Keratinocyte (primary cell): ENCODE measurements around the gene BGN. TPM values are rescaled to one million over a fixed set of nuclear protein-coding genes. Genes with fewer than 3 reads are reported as not detected.

Source experiments
- DNase-seq: peaks from one replicate; pipeline ENCODE4 v3.0.0-alpha.2; 2011; ENCODE audit warnings: low read depth, missing footprints, low spot score
- FAIRE-seq: peaks from 2 replicates; lab custom pipeline; 2011; peaks lifted over from hg19 to GRCh38; lab: Jason Lieb, UNC
- H2AFZ ChIP-seq: 2 replicates; pipeline ENCODE4 v1.6.0; 2012; ENCODE audit warnings: low read length, control low read depth, inconsistent platforms; ENCODE audit not compliant: control insufficient read depth
- H3K27ac ChIP-seq: 2 replicates; pipeline ENCODE4 v1.5.1; 2011; ENCODE audit warnings: low read length; ENCODE audit not compliant: control insufficient read depth, insufficient read depth
- H3K27me3 ChIP-seq: 3 replicates; pipeline ENCODE4 v1.6.0; 2011; ENCODE audit warnings: low read length; ENCODE audit not compliant: control insufficient read depth, insufficient read depth; ENCODE audit errors: extremely low read depth
- H3K36me3 ChIP-seq, 2 experiments: 2 replicates in 1 of 2; 3 replicates in 1 of 2; pipeline ENCODE4 v1.5.1; 2011; ENCODE audit warnings: low read length in 2 of 2, mild to moderate bottlenecking in 1 of 2; ENCODE audit not compliant: control insufficient read depth in 2 of 2, insufficient read depth in 2 of 2; ENCODE audit errors: extremely low read depth in 1 of 2
- H3K4me1 ChIP-seq: 3 replicates; pipeline ENCODE4 v1.5.1; 2011; ENCODE audit warnings: low read length; ENCODE audit not compliant: control insufficient read depth, insufficient read depth; ENCODE audit errors: extremely low read depth
- H3K4me2 ChIP-seq: 3 replicates; pipeline ENCODE4 v1.6.0; 2011; ENCODE audit warnings: low read depth, low read length; ENCODE audit not compliant: control insufficient read depth, insufficient read depth; ENCODE audit errors: extremely low read depth
- H3K4me3 ChIP-seq, 3 experiments: fragments of 200-600 bp in 1 of 3; sonication (generic) in 1 of 3; 2 replicates in 2 of 3; 3 replicates in 1 of 3; pipeline ENCODE4 v1.5.1; 2011 to 2016; ENCODE audit warnings: low read length in 3 of 3, mild to moderate bottlenecking in 3 of 3, control low read depth in 2 of 3, inconsistent platforms in 1 of 3, low read depth in 1 of 3, mixed read lengths in 1 of 3, mixed run types in 1 of 3, moderate library complexity in 1 of 3; ENCODE audit not compliant: control insufficient read depth in 2 of 3, insufficient read depth in 2 of 3; ENCODE audit errors: extremely low read depth in 1 of 3
- H3K79me2 ChIP-seq: 2 replicates; pipeline ENCODE4 v1.6.0; 2012; ENCODE audit warnings: low read length; ENCODE audit not compliant: control insufficient read depth, insufficient read depth
- H3K9ac ChIP-seq: 3 replicates; pipeline ENCODE4 v1.6.0; 2011; ENCODE audit warnings: low read length; ENCODE audit not compliant: control insufficient read depth, insufficient read depth; ENCODE audit errors: extremely low read depth
- H3K9me1 ChIP-seq: 3 replicates; pipeline ENCODE4 v1.6.0; 2011; ENCODE audit warnings: low read length; ENCODE audit not compliant: control insufficient read depth, insufficient read depth; ENCODE audit errors: extremely low read depth
- H3K9me3 ChIP-seq: 2 replicates; pipeline ENCODE4 v1.5.1; 2012; ENCODE audit warnings: low read depth, low read length; ENCODE audit not compliant: control insufficient read depth
- H4K20me1 ChIP-seq: 3 replicates; pipeline ENCODE4 v1.6.0; 2011; ENCODE audit warnings: low read length; ENCODE audit not compliant: control insufficient read depth, insufficient read depth; ENCODE audit errors: extremely low read depth
- EZH2 ChIP-seq: IDR thresholded peaks from one replicate; pipeline ENCODE4 v1.6.1; 2012; ENCODE audit warnings: inconsistent platforms, mild to moderate bottlenecking, low read length, moderate library complexity
- dilution Hi-C: fragments of 300-500 bp; cut with MboI; formaldehyde crosslinking; loops from one replicate; pipeline ENCODE4 v1.7.0; 2020; ENCODE audit warnings: low sequenced_read_pairs; ENCODE audit not compliant: extremely low pct_ligation_motif_present
- polyA plus RNA-seq, 5 experiments: library from polyadenylated mRNA; depleted of rRNA in 3 of 5; stranded (reverse) in 3 of 5; stranded (forward) in 1 of 5; unstranded in 1 of 5; fragments of >200 nt; gene quantifications; 1 replicate in 1 of 5; 2 replicates in 3 of 5; 3 replicates in 1 of 5; pipeline versions ENCODE4 v1.2.1 to v1.2.3, GENCODE V29; 2011 to 2012; ENCODE audit warnings: missing spikeins in 2 of 5, low read depth in 1 of 5, low replicate concordance in 1 of 5
- TF ChIP-seq, protein P1 (sequence below), 3 experiments: IDR thresholded peaks in 1 of 3; conservative IDR thresholded peaks in 1 of 3; optimal IDR thresholded peaks in 1 of 3; 2 replicates in 2 of 3; 3 replicates in 1 of 3; pipeline versions ENCODE3 to v1.5.1; 2011; ENCODE audit warnings: low read length in 3 of 3, mild to moderate bottlenecking in 3 of 3, moderate library complexity in 2 of 3, control low read depth in 1 of 3, inconsistent platforms in 1 of 3; ENCODE audit not compliant: insufficient read depth in 2 of 3; ENCODE audit errors: extremely low read depth in 1 of 3

The BGN gene
- polyA plus RNA-seq, 1 donor (not counting 4 experiments of a cell fraction or from before 2014, with no cell fraction given): 0.07 TPM

DNA sequence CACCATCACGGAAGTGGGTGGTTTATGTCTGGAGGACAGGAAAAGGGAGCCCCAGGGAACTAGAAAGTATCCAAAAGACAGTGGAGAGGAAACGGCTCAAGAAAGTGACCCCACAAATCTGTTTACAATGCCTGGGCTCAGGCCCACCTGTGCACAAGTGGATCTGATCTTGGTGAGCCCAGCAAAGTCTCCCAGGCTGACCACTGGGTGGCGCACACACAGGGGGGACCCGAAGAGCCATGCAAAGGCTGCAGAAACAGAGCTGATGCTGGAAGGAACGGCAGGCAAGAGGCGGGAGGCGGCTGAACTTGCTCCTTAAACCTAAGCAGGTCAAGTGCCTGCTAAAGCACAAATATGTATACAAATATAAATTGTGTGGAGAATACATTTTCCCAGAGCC is 34.0 kb upstream of the BGN start:
- Histone ChIP-seq H4K20me1 (no peaks in the 10 kb centered on the region), H3K79me2 (no peaks in the 10 kb centered on the region), H2AFZ (no peak overlapping the region), H3K4me1 (peaks cover 2% of the 10 kb centered on the region), H3K9me1 (no peaks in the 10 kb centered on the region), H3K4me2 (no peak overlapping the region), H3K9me3 (no peaks in the 10 kb centered on the region), H3K9ac (no peak overlapping the region), H3K27me3 (no peaks in the 10 kb centered on the region), H3K4me3 (no peak overlapping the region), H3K27ac (no peak overlapping the region), H3K36me3 (no peaks in the 10 kb centered on the region)
- TF ChIP-seq, protein P1, sequence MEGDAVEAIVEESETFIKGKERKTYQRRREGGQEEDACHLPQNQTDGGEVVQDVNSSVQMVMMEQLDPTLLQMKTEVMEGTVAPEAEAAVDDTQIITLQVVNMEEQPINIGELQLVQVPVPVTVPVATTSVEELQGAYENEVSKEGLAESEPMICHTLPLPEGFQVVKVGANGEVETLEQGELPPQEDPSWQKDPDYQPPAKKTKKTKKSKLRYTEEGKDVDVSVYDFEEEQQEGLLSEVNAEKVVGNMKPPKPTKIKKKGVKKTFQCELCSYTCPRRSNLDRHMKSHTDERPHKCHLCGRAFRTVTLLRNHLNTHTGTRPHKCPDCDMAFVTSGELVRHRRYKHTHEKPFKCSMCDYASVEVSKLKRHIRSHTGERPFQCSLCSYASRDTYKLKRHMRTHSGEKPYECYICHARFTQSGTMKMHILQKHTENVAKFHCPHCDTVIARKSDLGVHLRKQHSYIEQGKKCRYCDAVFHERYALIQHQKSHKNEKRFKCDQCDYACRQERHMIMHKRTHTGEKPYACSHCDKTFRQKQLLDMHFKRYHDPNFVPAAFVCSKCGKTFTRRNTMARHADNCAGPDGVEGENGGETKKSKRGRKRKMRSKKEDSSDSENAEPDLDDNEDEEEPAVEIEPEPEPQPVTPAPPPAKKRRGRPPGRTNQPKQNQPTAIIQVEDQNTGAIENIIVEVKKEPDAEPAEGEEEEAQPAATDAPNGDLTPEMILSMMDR (optimal IDR thresholded peaks at IDR 0.05 in 1 of 3, IDR thresholded peaks at IDR 0.05 in 1 of 3, conservative IDR thresholded peaks at IDR 0.05 in 1 of 3; ENCODE audit: extremely low read depth in 1 of 3, insufficient read depth in 2 of 3, low read length in 3 of 3): peak in 2 of 3 experiments; percentile 44 to 56
- no peak for TF ChIP-seq EZH2
- DNase-seq (no peak), FAIRE-seq (no peak)
- dilution Hi-C loops: no loop called here

DNA sequence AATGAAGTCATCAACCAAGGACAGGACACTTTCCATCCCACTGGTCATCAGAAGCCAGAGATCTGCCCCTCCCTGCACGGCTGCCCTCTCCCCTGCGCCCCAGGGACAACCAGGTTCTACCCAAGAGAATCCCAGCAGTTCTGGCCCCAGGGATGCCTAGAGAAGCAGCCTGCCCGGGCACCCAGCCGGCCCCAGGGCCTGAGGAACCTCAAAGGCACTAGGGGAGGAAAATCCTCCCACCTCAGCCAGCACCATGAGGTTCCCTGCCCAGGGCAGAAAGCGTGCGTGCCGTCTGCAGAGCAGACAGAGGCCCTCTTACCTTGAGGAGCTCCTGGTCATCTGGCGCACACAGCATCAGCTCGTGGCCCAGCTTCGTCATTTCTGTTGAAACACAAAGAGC is 32.5 kb upstream of the BGN start:
- Histone ChIP-seq H3K9ac (no peak overlapping the region), H2AFZ (no peak overlapping the region), H3K27ac (no peak overlapping the region), H3K9me1 (no peaks in the 10 kb centered on the region), H3K9me3 (no peaks in the 10 kb centered on the region), H3K4me1 (peaks cover 2% of the 10 kb centered on the region), H4K20me1 (no peaks in the 10 kb centered on the region), H3K27me3 (no peaks in the 10 kb centered on the region), H3K4me3 (no peak overlapping the region), H3K4me2 (no peak overlapping the region), H3K79me2 (no peaks in the 10 kb centered on the region), H3K36me3 (no peaks in the 10 kb centered on the region)
- dilution Hi-C loops: no loop called here
- DNase-seq (no peak), FAIRE-seq (no peak)
- no peak for TF ChIP-seq EZH2
- TF ChIP-seq, protein P1 (optimal IDR thresholded peaks at IDR 0.05 in 1 of 3, IDR thresholded peaks at IDR 0.05 in 1 of 3, conservative IDR thresholded peaks at IDR 0.05 in 1 of 3; ENCODE audit: extremely low read depth in 1 of 3, insufficient read depth in 2 of 3, low read length in 3 of 3): no peak
